HEK293T (cell line): ENCODE results near the gene KRTAP12-1.
"Not testable (repeated sequence)": the region's sequence is repeated elsewhere in the genome, so short reads cannot be mapped to it uniquely, and the experiment has no call there.

Experiments
- CTCF ChIA-PET: fragments of 350-600 bp; formaldehyde crosslinking; extraction: SDS; loops from one replicate; lab custom pipeline; 2021; ENCODE audit warnings: antibody characterized with exemption, inconsistent platforms; lab: Yijun Ruan, JAX
- POLR2A ChIA-PET: fragments of 350-600 bp; formaldehyde crosslinking; extraction: SDS; loops from one replicate; lab custom pipeline; 2020; ENCODE audit warnings: antibody characterized with exemption, inconsistent platforms; lab: Yijun Ruan, JAX
- DNase-seq: peaks from one replicate; pipeline ENCODE4 v3.0.0; 2012; ENCODE audit warnings: mixed read lengths; ENCODE audit errors: extremely low spot score
- ARNT ChIP-seq: fragments of 450-650 bp; IDR thresholded peaks from 2 replicates; pipeline ENCODE4 v1.6.1; 2017; ENCODE audit warnings: mild to moderate bottlenecking
- BHLHE40 ChIP-seq: fragments of 450-650 bp; IDR thresholded peaks from 2 replicates; pipeline ENCODE4 v1.6.1; 2016; ENCODE audit warnings: mild to moderate bottlenecking, moderate library complexity, borderline replicate concordance
- CTBP1 ChIP-seq: fragments of 450-650 bp; IDR thresholded peaks from 2 replicates; pipeline ENCODE4 v1.6.1; 2016; ENCODE audit warnings: borderline replicate concordance
- ELF4 ChIP-seq: fragments of 450-650 bp; IDR thresholded peaks from 2 replicates; pipeline ENCODE4 v1.6.1; 2017; ENCODE audit warnings: antibody characterized with exemption
- FOXA1 ChIP-seq: fragments of 450-650 bp; IDR thresholded peaks from 2 replicates; pipeline ENCODE4 v1.6.1; 2016; ENCODE audit warnings: mild to moderate bottlenecking
- FOXK2 ChIP-seq: fragments of 450-650 bp; IDR thresholded peaks from 2 replicates; pipeline ENCODE4 v1.6.1; 2016; ENCODE audit warnings: mild to moderate bottlenecking
- FOXM1 ChIP-seq: fragments of 450-650 bp; IDR thresholded peaks from 2 replicates; pipeline ENCODE4 v1.6.1; 2017; ENCODE audit warnings: mild to moderate bottlenecking, borderline replicate concordance
- HDGF ChIP-seq: fragments of 450-650 bp; IDR thresholded peaks from 2 replicates; pipeline ENCODE4 v1.6.1; 2017; ENCODE audit warnings: antibody characterized with exemption, borderline replicate concordance
- L3MBTL2 ChIP-seq: fragments of 450-650 bp; conservative IDR thresholded peaks from 2 replicates; pipeline ENCODE4 v1.6.1; 2016; ENCODE audit warnings: mild to moderate bottlenecking
- LEF1 ChIP-seq: fragments of 450-650 bp; IDR thresholded peaks from 2 replicates; pipeline ENCODE4 v1.6.1; 2017; ENCODE audit warnings: mild to moderate bottlenecking, borderline replicate concordance
- NFRKB ChIP-seq: fragments of 450-650 bp; IDR thresholded peaks from 2 replicates; pipeline ENCODE4 v1.6.1; 2016; ENCODE audit warnings: mild to moderate bottlenecking, moderate library complexity
- SP1 ChIP-seq: fragments of 450-650 bp; IDR thresholded peaks from 2 replicates; pipeline ENCODE4 v1.6.1; 2017
- SUZ12 ChIP-seq: fragments of 450-650 bp; IDR thresholded peaks from 2 replicates; pipeline ENCODE4 v1.6.1; 2016; ENCODE audit warnings: mild to moderate bottlenecking
- TARDBP ChIP-seq: fragments of 450-650 bp; IDR thresholded peaks from 2 replicates; pipeline ENCODE4 v1.6.1; 2016
- ZNF384 ChIP-seq: fragments of 450-650 bp; IDR thresholded peaks from 2 replicates; pipeline ENCODE4 v1.6.1; 2016
- TF ChIP-seq, protein P1 (sequence below): fragments of 450-650 bp; IDR thresholded peaks from 2 replicates; pipeline ENCODE4 v1.6.1; 2016

The KRTAP12-1 gene

DNA sequence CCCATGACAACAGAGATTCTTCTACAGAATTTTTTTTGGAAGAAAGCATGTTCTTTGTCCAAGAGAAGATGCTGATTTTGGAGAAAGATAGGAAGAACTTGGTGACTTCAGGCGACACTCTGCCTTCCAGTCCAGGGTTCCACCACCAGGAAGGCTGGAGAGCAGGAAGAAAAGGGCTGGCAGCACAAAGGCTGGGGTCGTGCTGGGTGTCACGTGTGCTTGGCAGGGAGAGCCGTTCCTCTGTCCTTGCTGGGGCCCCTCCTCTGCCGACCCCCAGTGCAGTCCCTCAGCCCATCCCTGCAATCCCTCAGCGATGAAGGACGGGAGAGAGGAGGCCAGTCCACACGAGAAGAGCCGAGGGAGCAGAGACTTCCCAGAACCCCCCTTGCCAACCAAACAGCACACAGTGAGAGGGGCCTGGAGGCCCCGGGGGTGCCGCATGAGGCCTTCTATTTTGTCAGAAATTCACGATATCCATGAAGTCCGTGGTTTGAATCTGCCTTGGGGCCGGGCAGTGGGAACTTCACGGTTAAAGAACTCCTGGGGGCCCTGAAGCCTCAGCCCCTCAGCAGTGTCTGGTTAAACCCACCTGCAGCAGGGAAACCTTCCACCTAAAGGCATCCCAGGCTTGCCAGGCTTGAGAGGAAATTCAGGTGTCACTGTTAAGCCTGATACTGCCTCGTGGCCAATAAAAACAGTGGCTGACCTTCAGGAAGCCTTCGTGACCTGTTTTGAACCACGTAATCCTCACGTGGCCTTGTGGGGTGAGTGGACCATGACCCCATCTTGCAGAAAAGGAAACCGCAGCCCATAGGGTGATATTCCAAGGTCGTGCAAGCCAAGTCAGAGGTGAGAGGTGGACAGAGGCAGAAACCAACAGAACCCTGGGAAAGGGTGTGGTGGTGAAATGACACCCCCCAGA lies 18.4 kb upstream of the KRTAP12-1 start:
- ChIA-PET CTCF (no interaction called here), POLR2A (no interaction called here)
- no peak for DNase-seq
- TF ChIP-seq ZNF384 (no peak), SUZ12 (no peak), ELF4 (no peak), ARNT (no peak), FOXA1 (no peak), LEF1 (no peak), L3MBTL2 (no peak), CTBP1 (no peak), BHLHE40 (no peak), NFRKB (no peak), FOXM1 (no peak), HDGF (no peak), TARDBP (no peak)
- TF ChIP-seq, protein P1, sequence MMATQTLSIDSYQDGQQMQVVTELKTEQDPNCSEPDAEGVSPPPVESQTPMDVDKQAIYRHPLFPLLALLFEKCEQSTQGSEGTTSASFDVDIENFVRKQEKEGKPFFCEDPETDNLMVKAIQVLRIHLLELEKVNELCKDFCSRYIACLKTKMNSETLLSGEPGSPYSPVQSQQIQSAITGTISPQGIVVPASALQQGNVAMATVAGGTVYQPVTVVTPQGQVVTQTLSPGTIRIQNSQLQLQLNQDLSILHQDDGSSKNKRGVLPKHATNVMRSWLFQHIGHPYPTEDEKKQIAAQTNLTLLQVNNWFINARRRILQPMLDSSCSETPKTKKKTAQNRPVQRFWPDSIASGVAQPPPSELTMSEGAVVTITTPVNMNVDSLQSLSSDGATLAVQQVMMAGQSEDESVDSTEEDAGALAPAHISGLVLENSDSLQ = no peak

DNA sequence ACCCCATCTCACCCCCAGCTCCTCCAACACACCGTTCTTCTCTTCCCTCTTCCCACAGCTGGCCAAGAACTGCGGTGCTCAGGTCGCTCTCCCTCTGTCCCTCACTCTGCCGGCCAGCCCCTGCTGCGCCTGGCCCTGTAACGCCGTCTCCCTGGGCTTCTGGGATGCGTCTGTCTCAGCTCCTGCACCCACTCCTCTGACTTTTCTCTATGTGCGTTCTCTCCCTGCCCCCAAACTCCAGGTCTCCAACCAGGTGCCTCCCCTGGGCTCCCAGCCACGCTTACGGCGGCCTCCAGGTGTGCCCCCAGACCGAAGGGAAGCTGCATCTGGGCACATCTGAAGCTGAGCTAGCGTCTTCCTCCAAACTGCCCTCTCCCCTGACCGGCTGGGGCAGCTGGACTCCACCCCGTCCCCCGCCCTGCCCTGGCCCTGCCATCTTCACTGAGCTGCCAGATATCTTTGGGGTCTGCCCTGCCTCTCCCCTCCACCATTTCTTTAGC lies 17.6 kb upstream of the KRTAP12-1 start:
- no peak for TF ChIP-seq SP1
- no peak for TF ChIP-seq FOXK2
- no peak for TF ChIP-seq FOXM1
- TF ChIP-seq CTBP1 = no peak
- TF ChIP-seq TARDBP = no peak
- TF ChIP-seq LEF1 = no peak
- TF ChIP-seq, protein P1 = no peak
- no peak for TF ChIP-seq L3MBTL2
- TF ChIP-seq ELF4 = no peak
- no peak for TF ChIP-seq ARNT
- TF ChIP-seq ZNF384 = no peak
- no peak for TF ChIP-seq SUZ12
- TF ChIP-seq BHLHE40 = no peak
- no peak for TF ChIP-seq NFRKB
- no peak for DNase-seq
- ChIA-PET POLR2A (no interaction called here), CTCF (no interaction called here)

DNA sequence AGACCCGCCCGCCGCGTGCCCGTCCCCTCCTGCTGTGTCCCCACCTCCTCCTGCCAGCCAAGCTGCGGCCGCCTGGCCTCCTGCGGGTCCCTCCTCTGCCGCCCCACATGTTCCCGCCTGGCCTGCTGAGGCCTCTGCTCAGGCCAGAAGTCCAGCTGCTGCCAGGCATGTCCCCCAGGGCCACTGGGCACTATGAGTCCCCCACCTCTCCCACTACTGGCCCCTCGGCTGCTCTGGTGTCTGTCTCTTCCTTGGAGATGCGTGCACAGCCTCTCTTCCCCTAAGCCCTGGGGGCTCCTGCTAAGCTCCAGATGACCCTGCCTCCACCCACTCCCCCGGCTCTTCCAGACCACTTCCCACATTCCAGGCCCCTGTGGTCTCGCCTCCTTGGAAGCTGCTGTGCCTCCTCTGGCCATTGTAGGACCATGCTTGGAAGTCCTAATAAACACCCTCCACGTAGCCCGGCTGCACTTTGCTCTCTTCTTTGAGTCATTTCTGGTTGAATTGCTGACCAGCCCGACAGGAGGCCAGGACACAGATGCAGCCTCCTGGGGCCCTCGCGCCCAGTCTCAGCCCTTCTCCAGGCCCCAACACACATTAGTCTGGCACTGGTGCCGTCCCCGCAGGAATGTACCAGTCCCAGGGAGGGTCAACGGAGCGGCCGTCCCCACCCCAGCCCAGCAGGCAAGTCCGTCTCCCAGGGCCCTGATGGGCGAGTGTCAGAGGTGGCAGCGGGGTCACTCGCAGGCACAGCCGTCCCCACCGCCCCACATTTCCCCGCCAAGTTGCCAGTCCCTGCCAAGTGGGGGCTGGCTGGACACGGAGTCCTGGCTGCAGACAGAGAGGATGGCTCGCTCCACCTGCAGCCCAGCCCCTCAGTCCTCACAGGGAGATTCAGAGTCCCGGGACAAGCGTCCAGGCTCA lies 16.1 kb upstream of the KRTAP12-1 start:
- TF ChIP-seq ARNT (no peak), FOXM1 (no peak), SP1 (no peak), BHLHE40 (no peak), TARDBP (no peak), CTBP1 (no peak), LEF1 (no peak), FOXK2 (no peak), ELF4 (no peak), L3MBTL2 (no peak), FOXA1 (no peak), NFRKB (no peak), HDGF (no peak), SUZ12 (no peak), ZNF384 (no peak)
- TF ChIP-seq, protein P1 = no peak
- no peak for DNase-seq
- CTCF ChIA-PET = interaction anchor here (0.7 kb wide), 1 partner anchor 227 kb away, joined by 3 read pairs; no protein-coding TSS in a partner anchor
- POLR2A ChIA-PET = no interaction called here

DNA sequence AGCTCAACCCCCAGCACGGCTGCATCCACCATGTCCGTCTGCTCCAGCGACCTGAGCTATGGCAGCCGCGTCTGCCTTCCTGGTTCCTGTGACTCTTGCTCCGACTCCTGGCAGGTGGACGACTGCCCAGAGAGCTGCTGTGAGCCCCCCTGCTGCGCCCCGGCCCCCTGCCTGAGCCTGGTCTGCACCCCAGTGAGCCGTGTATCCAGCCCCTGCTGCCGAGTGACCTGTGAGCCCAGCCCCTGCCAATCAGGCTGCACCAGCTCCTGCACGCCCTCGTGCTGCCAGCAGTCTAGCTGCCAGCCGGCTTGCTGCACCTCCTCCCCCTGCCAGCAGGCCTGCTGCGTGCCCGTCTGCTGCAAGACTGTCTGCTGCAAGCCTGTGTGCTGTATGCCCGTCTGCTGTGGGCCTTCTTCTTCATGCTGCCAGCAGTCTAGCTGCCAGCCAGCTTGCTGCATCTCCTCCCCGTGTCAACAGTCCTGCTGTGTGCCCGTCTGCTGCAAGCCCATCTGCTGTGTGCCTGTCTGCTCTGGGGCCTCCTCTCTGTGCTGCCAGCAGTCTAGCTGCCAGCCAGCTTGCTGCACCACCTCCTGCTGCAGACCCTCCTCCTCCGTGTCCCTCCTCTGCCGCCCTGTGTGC lies 15.3 kb upstream of the KRTAP12-1 start, which contains the start of gene KRTAP10-12:
Gene KRTAP10-12 (plus strand): TSS at position 1 of the 639 bp plus-strand sequence. CDS start 30 bp downstream, at position 31.
- POLR2A ChIA-PET, DNase-seq, CTCF ChIA-PET: not testable (repeated sequence)

DNA sequence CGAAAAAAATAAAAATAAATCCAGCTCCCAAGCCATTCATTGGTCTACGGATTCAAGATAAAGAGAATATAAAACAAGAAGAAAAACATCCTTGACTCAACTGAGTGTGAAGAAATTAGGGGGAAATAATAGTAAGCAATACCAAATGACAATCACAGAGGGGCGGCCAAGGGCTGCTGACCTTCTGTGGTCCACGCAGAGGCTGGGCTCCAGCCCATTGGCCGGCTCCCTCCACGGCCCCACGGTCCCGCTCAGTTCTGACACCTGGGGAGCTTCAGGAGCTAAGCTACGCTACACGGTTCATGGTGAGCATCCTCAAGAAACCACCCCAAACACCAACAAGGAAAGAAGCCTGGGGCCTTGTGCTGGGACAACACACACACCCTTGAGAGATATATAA lies 14.6 kb upstream of the KRTAP12-1 start:
- CTCF ChIA-PET = no interaction called here
- POLR2A ChIA-PET = no interaction called here
- DNase-seq = no peak
- TF ChIP-seq NFRKB = no peak
- TF ChIP-seq SP1 = no peak
- TF ChIP-seq FOXA1 = no peak
- no peak for TF ChIP-seq L3MBTL2
- no peak for TF ChIP-seq BHLHE40
- TF ChIP-seq SUZ12 = no peak
- no peak for TF ChIP-seq TARDBP
- no peak for TF ChIP-seq LEF1
- no peak for TF ChIP-seq HDGF
- TF ChIP-seq ARNT = no peak
- no peak for TF ChIP-seq FOXM1
- no peak for TF ChIP-seq FOXK2
- no peak for TF ChIP-seq ELF4
- TF ChIP-seq, protein P1 = no peak
- TF ChIP-seq CTBP1 = no peak
- TF ChIP-seq ZNF384 = no peak
